ENCODE data around the gene CNIH2.

Gene CNIH2

GRCh38 chr11:66230978-66231377 is 47.0 kb upstream of the CNIH2 start:
- Histone ChIP-seq H3K27me3 (replicated peaks; ENCODE audit: insufficient read depth, low read length) (no peaks in the 10 kb centered on the region), H4K20me1 (ENCODE audit: insufficient read depth, low read length) (no peaks in the 10 kb centered on the region), H3K4me3 (ENCODE audit: low read length) (no peak overlapping the region), H3K36me3 (replicated peaks; ENCODE audit: insufficient read depth, low read length) (no peaks in the 10 kb centered on the region), H3K9ac (ENCODE audit: low read length) (no peak overlapping the region), H3K27ac (ENCODE audit: low read length) (no peak overlapping the region), H3F3A (ENCODE audit: insufficient read depth, low read length) (no peaks in the 10 kb centered on the region), H3K9me2 (replicated peaks; ENCODE audit: insufficient read depth, low read length) (no peaks in the 10 kb centered on the region), H3K79me2 (ENCODE audit: low read length) (no peaks in the 10 kb centered on the region), H3K4me1 (ENCODE audit: low read length) (no peaks in the 10 kb centered on the region), H3K9me3 (replicated peaks; ENCODE audit: insufficient read depth, low read length) (no peaks in the 10 kb centered on the region), H3K4me2 (ENCODE audit: low read depth, low read length) (no peak overlapping the region), H2AFZ (ENCODE audit: low read length) (no peak overlapping the region)
- no peak for TF ChIP-seq CTCF (IDR thresholded peaks at IDR 0.05; ENCODE audit: low read length)
- TF ChIP-seq EZH2phosphoT487 (IDR thresholded peaks at IDR 0.05; ENCODE audit: low read length) = no peak
- no peak for TF ChIP-seq EZH2 (optimal IDR thresholded peaks at IDR 0.05; ENCODE audit: low read depth, low read length)
- no peak for DNase-seq

DNA sequence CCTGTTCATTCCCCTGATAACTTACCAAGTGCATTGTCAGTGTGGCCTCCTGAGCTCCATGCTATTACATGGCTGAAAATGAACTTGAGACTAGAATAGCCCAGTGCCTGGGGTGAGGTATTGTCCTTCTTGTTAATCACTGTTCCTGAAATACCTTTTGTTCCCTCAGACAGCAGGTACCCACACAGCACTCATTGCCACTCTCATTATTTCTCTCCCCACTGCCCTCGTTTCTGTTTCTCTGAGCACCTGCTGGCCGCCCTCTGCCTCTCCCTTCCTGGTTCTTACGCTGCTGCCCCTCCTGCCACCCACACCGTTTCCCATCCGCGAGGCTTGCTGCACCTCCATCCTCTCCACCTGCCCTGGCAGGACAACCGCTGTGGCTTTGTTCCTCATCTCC is 46.4 kb upstream of the CNIH2 start:
- Histone ChIP-seq H3K27ac (ENCODE audit: low read length) (no peak overlapping the region), H3K4me2 (ENCODE audit: low read depth, low read length) (no peak overlapping the region), H3K36me3 (replicated peaks; ENCODE audit: insufficient read depth, low read length) (no peaks in the 10 kb centered on the region)

DNA sequence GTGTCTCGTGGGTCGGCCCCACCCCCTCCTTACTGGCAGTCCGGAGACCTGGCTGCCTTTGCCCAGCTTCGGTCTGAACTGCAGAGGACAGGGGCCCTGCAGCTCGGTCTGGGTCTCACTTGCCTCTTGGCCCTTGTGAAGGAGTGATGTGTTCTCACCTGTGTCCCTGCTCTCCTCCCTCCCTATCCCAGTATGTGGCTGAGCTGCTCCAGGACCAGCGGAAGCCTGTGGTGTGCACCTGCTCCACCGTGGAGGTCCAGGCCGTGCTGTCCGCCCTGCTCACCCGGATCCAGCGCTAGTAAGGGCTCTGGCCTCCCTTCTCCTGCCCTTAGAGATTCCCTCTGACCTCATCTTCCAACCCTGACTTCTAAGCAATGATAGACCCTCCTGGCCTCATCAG is 45.2 kb upstream of the CNIH2 start:
- Histone ChIP-seq H3K27ac (ENCODE audit: low read length) (no peak overlapping the region), H2AFZ (ENCODE audit: low read length) (no peak overlapping the region), H3K9me3 (replicated peaks; ENCODE audit: insufficient read depth, low read length) (no peaks in the 10 kb centered on the region), H3K4me1 (ENCODE audit: low read length) (no peaks in the 10 kb centered on the region), H3K79me2 (ENCODE audit: low read length) (no peaks in the 10 kb centered on the region), H3F3A (ENCODE audit: insufficient read depth, low read length) (no peaks in the 10 kb centered on the region), H3K4me3 (ENCODE audit: low read length) (no peak overlapping the region), H3K9ac (ENCODE audit: low read length) (no peak overlapping the region), H3K9me2 (replicated peaks; ENCODE audit: insufficient read depth, low read length) (no peaks in the 10 kb centered on the region), H3K27me3 (replicated peaks; ENCODE audit: insufficient read depth, low read length) (no peaks in the 10 kb centered on the region), H4K20me1 (ENCODE audit: insufficient read depth, low read length) (no peaks in the 10 kb centered on the region), H3K4me2 (ENCODE audit: low read depth, low read length) (no peak overlapping the region), H3K36me3 (replicated peaks; ENCODE audit: insufficient read depth, low read length) (no peaks in the 10 kb centered on the region)
- no peak for TF ChIP-seq EZH2phosphoT487 (IDR thresholded peaks at IDR 0.05; ENCODE audit: low read length)
- TF ChIP-seq EZH2 (optimal IDR thresholded peaks at IDR 0.05; ENCODE audit: low read depth, low read length) = no peak
- TF ChIP-seq CTCF (IDR thresholded peaks at IDR 0.05; ENCODE audit: low read length) = no peak
- no peak for DNase-seq

More for the DNA sequence above, 46.4 kb upstream of the CNIH2 start:
- no peak overlapping the region for H3K9ac ChIP-seq (ENCODE audit: low read length)
- H3K9me3 ChIP-seq (replicated peaks; ENCODE audit: insufficient read depth, low read length) = no peaks in the 10 kb centered on the region
- H3K9me2 ChIP-seq (replicated peaks; ENCODE audit: insufficient read depth, low read length) = no peaks in the 10 kb centered on the region
- no peak for DNase-seq
- no peaks in the 10 kb centered on the region for H3K27me3 ChIP-seq (replicated peaks; ENCODE audit: insufficient read depth, low read length)
- TF ChIP-seq EZH2 (optimal IDR thresholded peaks at IDR 0.05; ENCODE audit: low read depth, low read length) (no peak), CTCF (IDR thresholded peaks at IDR 0.05; ENCODE audit: low read length) (no peak), EZH2phosphoT487 (IDR thresholded peaks at IDR 0.05; ENCODE audit: low read length) (no peak)
- H3K4me3 ChIP-seq (ENCODE audit: low read length) = no peak overlapping the region
- no peak overlapping the region for H2AFZ ChIP-seq (ENCODE audit: low read length)
- H3F3A ChIP-seq (ENCODE audit: insufficient read depth, low read length) = no peaks in the 10 kb centered on the region
- no peaks in the 10 kb centered on the region for H3K4me1 ChIP-seq (ENCODE audit: low read length)
- no peaks in the 10 kb centered on the region for H4K20me1 ChIP-seq (ENCODE audit: insufficient read depth, low read length)
- no peaks in the 10 kb centered on the region for H3K79me2 ChIP-seq (ENCODE audit: low read length)

Measured in MM.1S (cell line).